Measurements from ENCODE around the gene OR6C2.
"Not testable (repeated sequence)": the region's sequence is repeated elsewhere in the genome, so short reads cannot be mapped to it uniquely, and the experiment has no call there.

OR6C2 gene

DNA sequence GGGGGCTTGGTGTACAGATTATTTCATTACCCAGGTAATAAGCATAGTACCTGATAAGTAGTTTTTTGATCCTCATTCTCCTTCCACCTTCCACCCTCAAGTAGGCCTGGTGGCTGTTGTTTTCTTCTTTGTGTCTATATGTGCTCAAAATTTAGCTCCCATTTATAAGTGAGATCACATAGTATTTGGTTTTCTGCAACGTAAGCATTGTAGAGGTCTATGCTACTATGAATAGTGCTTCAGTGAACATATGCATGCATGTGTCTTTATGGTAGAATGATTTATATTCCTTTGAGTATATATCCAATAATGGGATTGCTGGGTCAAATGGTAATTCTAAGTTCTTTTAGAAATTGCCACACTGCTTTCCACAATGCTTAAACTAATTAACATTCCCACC is 34.7 kb upstream of the OR6C2 start:
- not testable (repeated sequence) for H4K8ac ChIP-seq (ENCODE audit: low read depth, low read length); DNase-seq (ENCODE audit: low spot score); H3K36me3 ChIP-seq (replicated peaks in 1 of 2; ENCODE audit: control insufficient read depth in 2 of 2, insufficient read depth in 2 of 2, low read length in 2 of 2); H2BK15ac ChIP-seq (ENCODE audit: low read length); H3K4me3 ChIP-seq (ENCODE audit: low read length in 2 of 2); H3K4ac ChIP-seq (ENCODE audit: low read length); H3K23ac ChIP-seq (ENCODE audit: low read depth, low read length, poor library complexity); H2AFZ ChIP-seq (ENCODE audit: low read length); H3K18ac ChIP-seq (ENCODE audit: low read length); H3K27ac ChIP-seq (replicated peaks; ENCODE audit: low read length); H2BK5ac ChIP-seq (ENCODE audit: low read length); H3K9me3 ChIP-seq (replicated peaks in 1 of 2; ENCODE audit: control insufficient read depth in 2 of 2, insufficient read depth in 1 of 2, low read depth in 1 of 2, low read length in 2 of 2); H3K9ac ChIP-seq (ENCODE audit: low read depth, low read length, poor library complexity); H2BK12ac ChIP-seq (ENCODE audit: low read length); H2BK120ac ChIP-seq (ENCODE audit: low read depth, low read length); H3K27me3 ChIP-seq (ENCODE audit: control insufficient read depth in 3 of 3, insufficient read depth in 3 of 3, low read depth in 1 of 3, low read length in 3 of 3); H2AK5ac ChIP-seq (ENCODE audit: low read depth, low read length); H4K91ac ChIP-seq (ENCODE audit: low read depth, low read length, poor library complexity); H3K4me1 ChIP-seq (ENCODE audit: control insufficient read depth in 2 of 2, insufficient read depth in 1 of 2, low read depth in 1 of 2, low read length in 2 of 2); H3K79me1 ChIP-seq (ENCODE audit: low read depth, low read length); H3K4me2 ChIP-seq (ENCODE audit: insufficient read depth, low read length, poor library complexity, severe bottlenecking); H3K14ac ChIP-seq (ENCODE audit: low read length)
- WGBS, 2 donors (ENCODE audit: extremely low coverage in 2 of 2, insufficient read length in 2 of 2, insufficient replicate concordance in 1 of 2): no CpG with 5 or more reads among the region's 1 CpG

DNA sequence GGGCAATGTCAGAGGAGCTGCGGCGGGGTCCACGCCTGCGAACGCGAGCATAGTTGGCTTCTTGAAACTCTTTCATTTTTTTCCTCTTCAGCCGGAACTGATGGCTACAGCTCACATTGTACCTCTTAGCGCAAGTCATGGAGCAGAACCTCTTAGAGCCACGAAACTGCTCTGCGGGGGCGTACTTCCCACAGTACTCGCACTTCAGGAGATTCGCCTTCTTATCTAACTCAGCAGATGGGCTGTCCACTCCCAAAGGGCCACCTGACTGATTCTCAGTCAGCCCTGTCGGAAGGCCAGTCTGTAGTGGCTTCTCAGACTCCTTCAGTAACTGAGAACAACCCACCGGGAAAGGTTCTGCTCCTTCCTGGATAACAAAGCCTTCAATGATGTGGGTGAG is 31.7 kb upstream of the OR6C2 start:
- not testable (repeated sequence) for H3K9ac ChIP-seq (ENCODE audit: low read depth, low read length, poor library complexity); H3K79me1 ChIP-seq (ENCODE audit: low read depth, low read length)

DNA sequence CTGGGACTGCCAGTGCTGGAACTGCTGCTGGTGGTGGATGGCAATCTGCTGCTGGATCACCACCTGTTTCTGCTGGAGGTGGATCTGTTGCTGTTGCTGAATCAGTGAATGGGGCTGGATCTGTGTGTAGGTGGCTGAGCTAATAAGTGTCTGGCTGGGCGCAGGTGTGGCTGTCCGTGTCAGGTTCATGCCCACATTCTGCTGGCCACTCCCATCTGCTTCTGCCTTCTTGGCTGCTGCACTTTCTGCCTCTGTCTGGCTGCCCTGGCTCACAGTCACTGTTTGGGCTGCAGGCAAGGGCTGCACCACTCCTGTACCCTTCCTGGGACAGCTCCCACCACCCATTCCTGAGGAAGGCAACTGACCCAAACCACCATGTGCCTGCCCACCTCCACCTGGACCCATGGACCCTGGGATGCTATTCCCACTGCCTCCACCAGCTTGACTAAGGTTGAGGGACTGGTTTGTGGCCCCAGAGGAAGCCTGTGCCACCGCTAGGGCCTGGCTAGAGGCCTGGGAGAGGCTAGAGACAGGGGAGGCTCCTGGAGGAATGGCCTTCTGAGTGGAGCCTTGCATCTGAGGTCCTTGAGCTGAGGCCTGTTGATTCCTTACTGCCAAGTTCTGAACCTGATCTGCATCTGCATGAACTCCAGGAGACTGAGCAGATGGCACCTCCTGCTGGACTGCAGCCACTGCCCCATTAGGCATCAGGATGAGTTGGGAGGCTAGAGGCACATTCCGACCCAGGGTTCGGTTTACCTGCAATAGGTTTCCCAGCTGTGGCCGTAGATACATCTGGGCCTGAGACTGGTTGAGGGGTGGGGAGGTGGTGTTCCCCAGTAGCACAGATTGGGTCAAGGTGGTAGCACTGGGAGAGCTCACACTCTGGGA is 30.1 kb upstream of the OR6C2 start:
- no CpG with 5 or more reads among the region's 6 CpGs for WGBS, 2 donors (ENCODE audit: extremely low coverage in 2 of 2, insufficient read length in 2 of 2, insufficient replicate concordance in 1 of 2)
- H2BK5ac ChIP-seq (ENCODE audit: low read length): not testable (repeated sequence)

More for the DNA sequence above, 31.7 kb upstream of the OR6C2 start:
- H4K8ac ChIP-seq (ENCODE audit: low read depth, low read length); H2BK12ac ChIP-seq (ENCODE audit: low read length); H3K4me2 ChIP-seq (ENCODE audit: insufficient read depth, low read length, poor library complexity, severe bottlenecking); H3K36me3 ChIP-seq (replicated peaks in 1 of 2; ENCODE audit: control insufficient read depth in 2 of 2, insufficient read depth in 2 of 2, low read length in 2 of 2); H3K23ac ChIP-seq (ENCODE audit: low read depth, low read length, poor library complexity); H4K91ac ChIP-seq (ENCODE audit: low read depth, low read length, poor library complexity); H3K4me1 ChIP-seq (ENCODE audit: control insufficient read depth in 2 of 2, insufficient read depth in 1 of 2, low read depth in 1 of 2, low read length in 2 of 2); H2BK120ac ChIP-seq (ENCODE audit: low read depth, low read length); H2BK15ac ChIP-seq (ENCODE audit: low read length); H3K4ac ChIP-seq (ENCODE audit: low read length); H2AK5ac ChIP-seq (ENCODE audit: low read depth, low read length); H3K9me3 ChIP-seq (replicated peaks in 1 of 2; ENCODE audit: control insufficient read depth in 2 of 2, insufficient read depth in 1 of 2, low read depth in 1 of 2, low read length in 2 of 2); DNase-seq (ENCODE audit: low spot score); H2BK5ac ChIP-seq (ENCODE audit: low read length); H3K4me3 ChIP-seq (ENCODE audit: low read length in 2 of 2); H2AFZ ChIP-seq (ENCODE audit: low read length); H3K14ac ChIP-seq (ENCODE audit: low read length); H3K27ac ChIP-seq (replicated peaks; ENCODE audit: low read length); H3K27me3 ChIP-seq (ENCODE audit: control insufficient read depth in 3 of 3, insufficient read depth in 3 of 3, low read depth in 1 of 3, low read length in 3 of 3); H3K18ac ChIP-seq (ENCODE audit: low read length): not testable (repeated sequence)
- no CpG with 5 or more reads among the region's 15 CpGs for WGBS, 2 donors (ENCODE audit: extremely low coverage in 2 of 2, insufficient read length in 2 of 2, insufficient replicate concordance in 1 of 2)

DNA sequence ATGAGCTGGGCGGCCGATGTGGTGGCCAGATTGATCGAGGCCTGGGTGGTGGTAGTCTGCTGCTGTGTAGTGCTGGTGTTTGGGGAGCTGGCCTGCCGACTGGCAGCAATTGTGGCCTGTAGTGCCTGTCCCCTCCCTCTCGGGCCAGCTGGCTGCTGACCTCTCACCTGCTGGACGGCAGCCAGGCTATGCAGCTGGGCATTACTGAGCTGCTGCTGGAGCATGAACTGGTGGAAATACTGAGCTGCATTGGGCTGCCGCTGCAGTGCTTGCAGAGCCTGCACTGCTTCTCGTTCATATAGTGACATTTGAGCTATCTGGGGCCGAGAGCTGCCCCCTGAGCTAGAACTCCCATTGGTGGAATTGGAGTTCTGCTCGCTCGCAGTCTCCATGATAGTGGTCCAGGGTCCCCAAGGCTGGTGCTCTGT is 29.5 kb upstream of the OR6C2 start:
- DNase-seq (ENCODE audit: low spot score); H3K79me1 ChIP-seq (ENCODE audit: low read depth, low read length); H3K4me1 ChIP-seq (ENCODE audit: control insufficient read depth in 2 of 2, insufficient read depth in 1 of 2, low read depth in 1 of 2, low read length in 2 of 2); H3K23ac ChIP-seq (ENCODE audit: low read depth, low read length, poor library complexity); H3K9me3 ChIP-seq (replicated peaks in 1 of 2; ENCODE audit: control insufficient read depth in 2 of 2, insufficient read depth in 1 of 2, low read depth in 1 of 2, low read length in 2 of 2); H3K4ac ChIP-seq (ENCODE audit: low read length); H4K8ac ChIP-seq (ENCODE audit: low read depth, low read length); H3K27me3 ChIP-seq (ENCODE audit: control insufficient read depth in 3 of 3, insufficient read depth in 3 of 3, low read depth in 1 of 3, low read length in 3 of 3); H3K36me3 ChIP-seq (replicated peaks in 1 of 2; ENCODE audit: control insufficient read depth in 2 of 2, insufficient read depth in 2 of 2, low read length in 2 of 2); H2BK15ac ChIP-seq (ENCODE audit: low read length); H2AFZ ChIP-seq (ENCODE audit: low read length); H2BK12ac ChIP-seq (ENCODE audit: low read length); H2BK120ac ChIP-seq (ENCODE audit: low read depth, low read length); H2AK5ac ChIP-seq (ENCODE audit: low read depth, low read length); H3K4me2 ChIP-seq (ENCODE audit: insufficient read depth, low read length, poor library complexity, severe bottlenecking); H3K4me3 ChIP-seq (ENCODE audit: low read length in 2 of 2); H4K91ac ChIP-seq (ENCODE audit: low read depth, low read length, poor library complexity); H2BK5ac ChIP-seq (ENCODE audit: low read length); H3K18ac ChIP-seq (ENCODE audit: low read length); H3K9ac ChIP-seq (ENCODE audit: low read depth, low read length, poor library complexity); H3K14ac ChIP-seq (ENCODE audit: low read length): not testable (repeated sequence)
- WGBS, 2 donors (ENCODE audit: extremely low coverage in 2 of 2, insufficient read length in 2 of 2, insufficient replicate concordance in 1 of 2): no CpG with 5 or more reads among the region's 11 CpGs
- peak overlapping the region; percentile 2 for H3K27ac ChIP-seq (replicated peaks; ENCODE audit: low read length)

More for the DNA sequence above, 30.1 kb upstream of the OR6C2 start:
- not testable (repeated sequence) for H3K4ac ChIP-seq (ENCODE audit: low read length); H3K14ac ChIP-seq (ENCODE audit: low read length); H2BK15ac ChIP-seq (ENCODE audit: low read length); H2BK120ac ChIP-seq (ENCODE audit: low read depth, low read length); H3K4me2 ChIP-seq (ENCODE audit: insufficient read depth, low read length, poor library complexity, severe bottlenecking); H3K9ac ChIP-seq (ENCODE audit: low read depth, low read length, poor library complexity); H3K9me3 ChIP-seq (replicated peaks in 1 of 2; ENCODE audit: control insufficient read depth in 2 of 2, insufficient read depth in 1 of 2, low read depth in 1 of 2, low read length in 2 of 2); H3K36me3 ChIP-seq (replicated peaks in 1 of 2; ENCODE audit: control insufficient read depth in 2 of 2, insufficient read depth in 2 of 2, low read length in 2 of 2); H4K8ac ChIP-seq (ENCODE audit: low read depth, low read length); H3K4me1 ChIP-seq (ENCODE audit: control insufficient read depth in 2 of 2, insufficient read depth in 1 of 2, low read depth in 1 of 2, low read length in 2 of 2); H3K4me3 ChIP-seq (ENCODE audit: low read length in 2 of 2); H2BK12ac ChIP-seq (ENCODE audit: low read length); H3K27ac ChIP-seq (replicated peaks; ENCODE audit: low read length); H2AFZ ChIP-seq (ENCODE audit: low read length); H4K91ac ChIP-seq (ENCODE audit: low read depth, low read length, poor library complexity); H3K27me3 ChIP-seq (ENCODE audit: control insufficient read depth in 3 of 3, insufficient read depth in 3 of 3, low read depth in 1 of 3, low read length in 3 of 3); H3K18ac ChIP-seq (ENCODE audit: low read length); H3K23ac ChIP-seq (ENCODE audit: low read depth, low read length, poor library complexity); DNase-seq (ENCODE audit: low spot score); H2AK5ac ChIP-seq (ENCODE audit: low read depth, low read length); H3K79me1 ChIP-seq (ENCODE audit: low read depth, low read length)
